ENCODE measurements around the gene MARCKS.

The MARCKS gene

DNA sequence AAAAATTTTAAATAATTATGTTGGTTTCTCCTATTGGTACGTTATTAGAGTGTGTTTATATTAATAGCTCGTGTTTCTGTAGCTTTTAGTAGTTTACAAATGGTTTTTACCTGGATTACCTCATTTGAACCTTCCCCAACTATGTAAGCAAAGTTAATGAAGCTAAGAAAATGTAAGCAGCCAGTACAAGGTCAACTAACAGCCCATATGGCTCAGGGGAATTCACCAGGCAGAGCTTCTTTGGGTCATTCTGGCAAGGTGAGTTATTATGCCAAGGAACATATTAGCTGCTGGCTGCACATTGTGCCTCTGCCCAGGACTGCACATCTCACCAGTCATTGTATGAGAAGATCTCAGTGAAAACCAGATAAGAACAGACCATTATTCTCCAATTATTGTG lies 27.0 kb upstream of the MARCKS start:
- TF ChIP-seq, protein P1, sequence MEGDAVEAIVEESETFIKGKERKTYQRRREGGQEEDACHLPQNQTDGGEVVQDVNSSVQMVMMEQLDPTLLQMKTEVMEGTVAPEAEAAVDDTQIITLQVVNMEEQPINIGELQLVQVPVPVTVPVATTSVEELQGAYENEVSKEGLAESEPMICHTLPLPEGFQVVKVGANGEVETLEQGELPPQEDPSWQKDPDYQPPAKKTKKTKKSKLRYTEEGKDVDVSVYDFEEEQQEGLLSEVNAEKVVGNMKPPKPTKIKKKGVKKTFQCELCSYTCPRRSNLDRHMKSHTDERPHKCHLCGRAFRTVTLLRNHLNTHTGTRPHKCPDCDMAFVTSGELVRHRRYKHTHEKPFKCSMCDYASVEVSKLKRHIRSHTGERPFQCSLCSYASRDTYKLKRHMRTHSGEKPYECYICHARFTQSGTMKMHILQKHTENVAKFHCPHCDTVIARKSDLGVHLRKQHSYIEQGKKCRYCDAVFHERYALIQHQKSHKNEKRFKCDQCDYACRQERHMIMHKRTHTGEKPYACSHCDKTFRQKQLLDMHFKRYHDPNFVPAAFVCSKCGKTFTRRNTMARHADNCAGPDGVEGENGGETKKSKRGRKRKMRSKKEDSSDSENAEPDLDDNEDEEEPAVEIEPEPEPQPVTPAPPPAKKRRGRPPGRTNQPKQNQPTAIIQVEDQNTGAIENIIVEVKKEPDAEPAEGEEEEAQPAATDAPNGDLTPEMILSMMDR (IDR thresholded peaks at IDR 0.05): no peak
- no peak for TF ChIP-seq ZFX (IDR thresholded peaks at IDR 0.05; ENCODE audit: borderline replicate concordance)
- no peak overlapping the region for H3K27ac ChIP-seq

DNA sequence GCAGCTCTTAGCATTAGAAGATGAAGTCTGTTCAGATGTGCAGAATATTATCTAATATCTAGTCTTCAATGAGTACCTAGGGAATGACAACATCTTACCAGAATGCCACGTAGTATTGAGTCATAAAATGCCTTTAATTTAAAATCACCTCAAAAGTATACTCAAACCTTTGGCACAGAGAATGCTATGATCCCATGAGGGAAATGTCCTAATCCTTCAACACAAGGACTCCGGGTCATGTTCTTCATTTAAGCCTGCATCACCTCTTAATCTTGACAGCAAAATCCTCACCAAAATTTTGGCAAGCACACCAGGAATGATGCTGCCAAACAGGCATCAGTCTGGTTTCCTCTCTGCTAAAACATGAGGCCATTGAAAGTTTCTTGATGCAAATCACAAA lies 23.6 kb upstream of the MARCKS start:
- TF ChIP-seq ZFX (IDR thresholded peaks at IDR 0.05; ENCODE audit: borderline replicate concordance): no peak
- TF ChIP-seq, protein P1 (IDR thresholded peaks at IDR 0.05): no peak
- no peak overlapping the region for H3K27ac ChIP-seq

DNA sequence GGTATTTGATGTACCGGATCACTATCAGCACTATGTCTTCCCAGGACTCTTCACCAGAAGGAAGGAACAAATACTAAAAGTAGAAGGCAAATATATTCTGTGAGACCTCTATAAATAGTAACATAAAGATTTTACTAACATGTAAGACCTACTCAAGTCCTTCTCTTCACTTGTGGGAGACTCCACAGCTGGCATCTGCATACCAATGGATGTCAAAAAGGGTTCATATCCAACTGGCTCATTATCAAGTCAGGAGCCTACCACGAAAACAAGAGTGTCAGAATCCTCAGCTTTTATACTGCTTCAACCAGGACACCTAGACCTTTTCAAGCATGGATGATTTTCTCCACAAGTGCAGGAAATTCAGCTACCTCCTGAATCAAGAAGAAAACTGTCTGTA lies 20.0 kb upstream of the MARCKS start:
- no peak overlapping the region for H3K27ac ChIP-seq
- TF ChIP-seq, protein P1 (IDR thresholded peaks at IDR 0.05): no peak
- no peak for TF ChIP-seq ZFX (IDR thresholded peaks at IDR 0.05; ENCODE audit: borderline replicate concordance)

DNA sequence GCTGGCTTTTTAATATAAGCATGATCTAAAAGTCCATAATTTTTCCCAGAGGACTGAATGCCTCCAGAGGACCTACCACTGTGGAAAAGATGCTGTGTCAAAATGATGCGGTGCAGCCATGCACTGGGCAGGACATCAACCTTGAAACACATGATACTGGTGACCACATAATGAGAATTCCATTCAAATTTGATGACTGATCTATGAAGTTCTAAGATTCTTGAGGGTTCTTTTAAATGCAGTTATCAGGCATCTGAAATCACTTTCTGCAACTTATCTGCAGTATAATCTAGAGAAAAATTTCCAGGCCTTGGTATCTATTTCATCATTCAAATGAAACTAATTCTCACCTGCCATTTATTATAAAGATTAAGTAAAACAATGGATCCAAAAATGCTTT lies 15.0 kb upstream of the MARCKS start:
- no peak for TF ChIP-seq ZFX (IDR thresholded peaks at IDR 0.05; ENCODE audit: borderline replicate concordance)
- TF ChIP-seq, protein P1 (IDR thresholded peaks at IDR 0.05): no peak
- no peak overlapping the region for H3K27ac ChIP-seq

DNA sequence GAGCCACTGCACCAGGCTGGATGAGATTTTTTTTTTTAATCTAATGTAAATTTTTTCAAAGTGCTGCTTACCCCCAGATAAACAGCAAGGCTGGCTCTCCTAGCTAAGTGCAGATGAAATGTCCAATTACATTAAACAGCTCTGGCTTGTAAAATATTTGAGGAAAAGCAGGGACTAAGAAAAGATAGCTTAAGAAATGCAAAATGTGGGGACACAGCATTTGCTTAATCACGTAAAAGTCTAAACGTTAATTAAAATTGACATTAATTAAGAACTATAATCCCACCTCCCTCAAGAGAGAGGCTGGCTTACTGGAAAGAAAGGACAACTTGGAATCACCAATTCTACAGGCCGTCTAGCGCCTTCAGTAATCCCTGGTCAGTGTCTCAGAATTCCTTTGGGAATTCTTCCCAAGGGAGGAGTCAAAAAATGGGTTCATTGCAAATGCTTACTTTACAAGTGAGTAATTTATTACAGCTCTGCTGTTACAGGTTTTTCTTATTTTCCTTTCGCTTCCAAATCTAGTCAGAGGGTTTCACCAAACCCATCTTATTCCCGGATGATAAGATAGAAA lies 13.6 kb upstream of the MARCKS start:
- TF ChIP-seq, protein P1 (IDR thresholded peaks at IDR 0.05): no peak
- TF ChIP-seq ZFX (IDR thresholded peaks at IDR 0.05; ENCODE audit: borderline replicate concordance): no peak
- H3K27ac ChIP-seq: no peak overlapping the region

DNA sequence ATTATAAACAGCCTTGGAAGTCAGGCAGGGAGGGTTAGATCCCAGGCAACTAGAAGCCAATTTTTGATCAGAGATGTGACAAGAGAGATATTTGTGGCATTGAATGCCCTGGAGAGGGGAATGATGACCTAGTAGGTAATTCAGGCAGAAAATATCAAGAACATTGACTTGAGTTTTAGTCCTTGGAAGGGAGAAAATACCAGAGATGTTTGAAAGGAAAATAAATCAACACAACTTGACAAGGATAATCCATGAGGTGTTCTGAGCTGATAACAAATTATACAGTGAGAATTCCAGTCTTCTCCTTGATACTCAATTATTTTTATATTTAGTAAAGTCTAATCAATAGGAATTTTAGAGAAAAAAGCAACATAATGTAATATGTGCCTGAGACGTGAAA lies 10.6 kb upstream of the MARCKS start:
- TF ChIP-seq, protein P1 (IDR thresholded peaks at IDR 0.05): no peak
- no peak for TF ChIP-seq ZFX (IDR thresholded peaks at IDR 0.05; ENCODE audit: borderline replicate concordance)
- H3K27ac ChIP-seq: no peak overlapping the region

DNA sequence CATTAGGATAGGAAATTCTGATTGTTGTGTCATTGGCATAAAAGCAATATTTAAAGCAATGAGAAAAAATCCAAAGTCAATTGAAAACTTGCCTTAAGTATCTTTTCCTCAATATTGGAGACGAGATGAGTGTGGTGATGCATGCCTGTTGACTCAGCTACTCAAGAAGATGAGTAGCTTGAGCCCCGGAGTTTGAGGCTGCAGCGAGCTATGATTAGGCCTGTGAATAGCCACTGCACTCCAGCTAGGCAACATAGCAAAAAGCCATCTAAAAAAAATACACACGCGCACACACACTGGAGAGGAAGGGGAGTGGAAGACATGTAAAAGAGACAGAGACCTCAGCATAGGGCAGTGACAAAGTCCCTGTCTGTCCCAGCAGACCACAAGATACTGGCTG lies 9.7 kb upstream of the MARCKS start:
- TF ChIP-seq, protein P1 (IDR thresholded peaks at IDR 0.05): no peak
- TF ChIP-seq ZFX (IDR thresholded peaks at IDR 0.05; ENCODE audit: borderline replicate concordance): no peak
- no peak overlapping the region for H3K27ac ChIP-seq
